Trophoblast cell (in vitro differentiated cells and primary cell): ENCODE data around the gene WWTR1.

ENCODE experiments used
- DNase-seq, 2 donors: peaks; one replicate each; pipeline ENCODE4 v3.0.0-alpha.2; 2016
- H2AFZ ChIP-seq: 2 replicates; pipeline ENCODE4 v1.6.1; 2013; ENCODE audit warnings: low read length, moderate library complexity, mild to moderate bottlenecking; ENCODE audit not compliant: insufficient read depth, poor library complexity
- H2AK5ac ChIP-seq: 2 replicates; pipeline ENCODE4 v1.6.1; 2013; ENCODE audit warnings: mild to moderate bottlenecking, low read length
- H2BK120ac ChIP-seq: 2 replicates; pipeline ENCODE4 v1.6.1; 2013; ENCODE audit warnings: low read length, mild to moderate bottlenecking, moderate library complexity; ENCODE audit not compliant: insufficient read depth, poor library complexity
- H2BK12ac ChIP-seq: 2 replicates; pipeline ENCODE4 v1.6.1; 2013; ENCODE audit warnings: mild to moderate bottlenecking, low read length, moderate library complexity
- H2BK5ac ChIP-seq: 2 replicates; pipeline ENCODE4 v1.6.1; 2013; ENCODE audit warnings: low read length, low read depth, moderate library complexity, mild to moderate bottlenecking; ENCODE audit not compliant: poor library complexity
- H3K14ac ChIP-seq: 2 replicates; pipeline ENCODE4 v1.6.1; 2013; ENCODE audit warnings: mild to moderate bottlenecking, low read length
- H3K18ac ChIP-seq: 2 replicates; pipeline ENCODE4 v1.6.1; 2013; ENCODE audit warnings: mild to moderate bottlenecking, low read length
- H3K23ac ChIP-seq: 2 replicates; pipeline ENCODE4 v1.6.1; 2013; ENCODE audit warnings: low read length
- H3K27ac ChIP-seq: 2 replicates; pipeline ENCODE4 v1.5.1; 2013; ENCODE audit warnings: low read depth, mild to moderate bottlenecking, inconsistent platforms, low read length, moderate library complexity
- H3K27me3 ChIP-seq: 2 replicates; pipeline ENCODE4 v1.6.1; 2013; ENCODE audit warnings: inconsistent platforms, mild to moderate bottlenecking, low read length, moderate library complexity; ENCODE audit not compliant: insufficient read depth
- H3K36me3 ChIP-seq, 2 experiments: 1 replicate in 1 of 2; 2 replicates in 1 of 2; pipeline ENCODE4 v1.6.1; 2013; ENCODE audit warnings: low read length in 2 of 2, mild to moderate bottlenecking in 2 of 2, moderate library complexity in 1 of 2; ENCODE audit not compliant: insufficient read depth in 2 of 2, control insufficient read depth in 1 of 2
- H3K4ac ChIP-seq: 2 replicates; pipeline ENCODE4 v1.6.1; 2013; ENCODE audit warnings: low read depth, mild to moderate bottlenecking, low read length, moderate library complexity
- H3K4me1 ChIP-seq, 2 experiments: 1 replicate in 1 of 2; 2 replicates in 1 of 2; pipeline ENCODE4 v1.6.1; 2013; ENCODE audit warnings: low read length in 2 of 2, mild to moderate bottlenecking in 2 of 2, moderate library complexity in 1 of 2; ENCODE audit not compliant: insufficient read depth in 2 of 2, control insufficient read depth in 1 of 2
- H3K4me2 ChIP-seq: 2 replicates; pipeline ENCODE4 v1.6.1; 2013; ENCODE audit warnings: inconsistent platforms, mild to moderate bottlenecking, low read length, moderate library complexity
- H3K4me3 ChIP-seq: 2 replicates; pipeline ENCODE4 v1.5.1; 2013; ENCODE audit warnings: mild to moderate bottlenecking, low read depth, low read length, inconsistent platforms
- H3K79me1 ChIP-seq: one replicate; pipeline ENCODE4 v1.6.1; 2013; ENCODE audit warnings: low read length
- H3K79me2 ChIP-seq: 2 replicates; pipeline ENCODE4 v1.6.1; 2013; ENCODE audit warnings: low read length, mild to moderate bottlenecking; ENCODE audit not compliant: control insufficient read depth, insufficient read depth, poor library complexity
- H3K9ac ChIP-seq: 2 replicates; pipeline ENCODE4 v1.6.1; 2013; ENCODE audit warnings: mild to moderate bottlenecking, low read length
- H3K9me3 ChIP-seq: 2 replicates; pipeline ENCODE4 v1.6.1; 2013; ENCODE audit warnings: low read depth, mild to moderate bottlenecking, control low read depth, inconsistent platforms, low read length; ENCODE audit not compliant: insufficient read depth
- H4K12ac ChIP-seq: 2 replicates; pipeline ENCODE4 v1.6.1; 2013; ENCODE audit warnings: low read depth, mild to moderate bottlenecking, low read length, moderate library complexity
- H4K8ac ChIP-seq: 2 replicates; pipeline ENCODE4 v1.6.1; 2013; ENCODE audit warnings: low read depth, mild to moderate bottlenecking, low read length, moderate library complexity
- H4K91ac ChIP-seq: one replicate; pipeline ENCODE4 v1.6.1; 2013; ENCODE audit warnings: low read depth, mild to moderate bottlenecking, low read length, moderate library complexity
- WGBS: extraction: QIAGEN DNeasy Blood & Tissue Kit; methylation state at CpG from one replicate; pipeline ENCODE4 v1.1.7; 2013; ENCODE audit warnings: missing lambda C conversion rate; ENCODE audit not compliant: insufficient read length, insufficient coverage; ENCODE audit errors: extremely low coverage; 5-methylcytosine and 5-hydroxymethylcytosine counted together

Gene WWTR1

DNA sequence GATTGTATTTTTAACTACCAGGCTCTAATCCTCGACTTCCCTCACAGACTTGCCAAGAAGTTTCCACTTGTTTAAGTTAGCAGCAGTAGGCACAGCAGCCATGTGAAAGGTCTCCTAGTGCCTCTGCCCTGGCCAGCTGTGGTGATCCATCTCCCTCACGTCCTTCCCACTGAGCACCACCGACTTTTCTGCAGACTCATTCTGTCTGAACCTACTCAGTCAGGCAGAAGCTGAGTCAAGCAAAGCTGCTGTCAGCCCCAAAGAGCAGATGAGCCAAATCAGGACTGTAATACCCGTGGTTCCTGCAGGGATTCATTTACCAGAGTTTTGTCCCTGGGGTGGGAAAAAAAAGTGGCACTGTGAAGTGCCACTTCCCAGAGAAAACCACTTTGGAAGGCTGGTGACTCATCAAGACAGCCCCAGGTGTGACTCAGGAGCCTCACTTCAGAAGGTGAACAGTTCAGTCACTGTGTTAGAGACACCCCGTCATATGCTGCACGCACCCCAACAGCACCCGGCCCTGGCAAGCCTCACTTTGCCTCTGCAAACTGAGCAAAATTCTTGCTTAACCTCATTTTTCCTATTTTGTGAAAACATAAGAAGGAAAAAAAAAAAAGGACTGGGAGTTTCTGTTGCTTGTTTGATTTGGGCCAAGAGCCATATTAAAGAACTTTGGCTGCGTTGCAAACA lies 76.0 kb downstream of the WWTR1 start:
- WGBS: no CpG with 5 or more reads among the region's 8 CpGs
- Histone ChIP-seq H3K79me1 (peaks cover 9% of the 10 kb centered on the region), H3K36me3 (peaks cover 2% of the 10 kb centered on the region in 2 experiments), H2AK5ac (no peak overlapping the region), H3K23ac (no peak overlapping the region), H3K18ac (no peak overlapping the region), H3K27ac (peak overlapping the region; percentile 21), H3K4ac (no peak overlapping the region), H2BK120ac (no peak overlapping the region), H3K9me3 (no peaks in the 10 kb centered on the region), H4K8ac (no peak overlapping the region), H2BK5ac (no peak overlapping the region), H2BK12ac (no peak overlapping the region), H3K14ac (no peak overlapping the region), H3K27me3 (no peaks in the 10 kb centered on the region), H4K12ac (no peak overlapping the region), H3K4me2 (no peak overlapping the region), H2AFZ (no peak overlapping the region), H3K9ac (no peak overlapping the region), H4K91ac (no peak overlapping the region), H3K79me2 (no peaks in the 10 kb centered on the region), H3K4me1 (peaks cover 20 to 29% of the 10 kb centered on the region in 2 experiments), H3K4me3 (no peak overlapping the region)
- DNase-seq: peak in 1 of 2 donors; percentile 44

DNA sequence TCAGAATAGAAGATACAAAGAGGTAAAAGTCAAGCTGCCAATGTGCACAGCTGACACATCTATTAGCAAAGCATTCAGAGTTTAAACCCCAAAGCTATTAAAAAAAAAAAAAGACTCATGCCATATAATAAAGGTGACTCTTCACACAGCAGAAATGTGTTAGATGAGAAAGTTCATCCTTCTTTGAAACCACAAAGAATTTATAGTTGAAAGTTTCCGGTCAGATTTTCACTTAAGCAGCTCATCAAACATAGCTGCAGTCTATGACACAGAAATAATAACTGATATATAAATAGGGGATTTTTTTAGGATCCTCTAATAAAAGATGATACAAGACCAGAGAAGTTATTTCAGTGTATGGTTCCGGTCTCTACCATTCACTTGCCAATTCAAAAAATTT lies 76.6 kb downstream of the WWTR1 start:
- Histone ChIP-seq H3K79me1 (peaks cover 9% of the 10 kb centered on the region), H4K91ac (no peak overlapping the region), H3K9me3 (no peaks in the 10 kb centered on the region), H3K4ac (no peak overlapping the region), H3K27ac (no peak overlapping the region), H2AK5ac (no peak overlapping the region), H3K4me1 (peaks cover 20 to 29% of the 10 kb centered on the region in 2 experiments), H3K4me2 (no peak overlapping the region), H4K12ac (no peak overlapping the region), H3K4me3 (no peak overlapping the region), H4K8ac (no peak overlapping the region), H2BK5ac (no peak overlapping the region), H3K79me2 (no peaks in the 10 kb centered on the region), H3K23ac (no peak overlapping the region), H3K36me3 (peaks cover 2% of the 10 kb centered on the region in 2 experiments), H2BK120ac (no peak overlapping the region), H2AFZ (no peak overlapping the region), H2BK12ac (no peak overlapping the region), H3K18ac (no peak overlapping the region), H3K27me3 (no peaks in the 10 kb centered on the region), H3K9ac (no peak overlapping the region), H3K14ac (no peak overlapping the region)
- DNase-seq: no peak
- no CpG with 5 or more reads among the region's 2 CpGs for WGBS

DNA sequence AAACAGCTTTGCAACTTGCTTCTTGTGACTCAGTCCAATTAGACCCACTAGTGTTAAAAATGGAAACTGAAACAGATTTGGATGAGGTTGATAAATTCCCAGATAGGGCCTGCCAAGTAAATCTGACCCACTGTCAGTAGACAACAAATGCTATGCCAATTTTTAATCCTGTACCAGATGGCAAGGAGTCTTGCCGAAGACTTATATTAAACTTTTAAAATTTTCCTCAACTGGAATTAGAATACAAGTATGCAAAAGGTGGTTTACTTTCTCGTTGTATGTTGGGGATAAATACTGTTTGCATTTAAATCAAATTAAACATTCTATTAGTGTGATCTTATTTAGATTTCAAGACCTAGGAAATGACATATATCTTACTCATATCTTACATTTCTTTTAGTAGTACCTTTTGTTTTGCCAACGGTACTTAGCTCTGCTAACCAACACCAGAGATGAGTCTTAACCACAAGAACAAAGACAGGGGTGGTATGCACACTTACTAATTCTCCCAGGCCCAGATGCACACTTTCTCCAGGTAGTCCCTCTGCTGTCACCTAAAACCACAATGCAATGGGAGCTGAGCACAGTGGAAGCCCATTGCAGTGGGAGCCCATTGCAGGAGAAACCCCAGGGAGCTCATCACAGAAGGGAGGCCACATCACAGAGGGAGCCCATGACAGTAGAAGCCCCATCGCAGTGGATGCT lies 77.8 kb downstream of the WWTR1 start:
- no peak overlapping the region for H3K27ac ChIP-seq

DNA sequence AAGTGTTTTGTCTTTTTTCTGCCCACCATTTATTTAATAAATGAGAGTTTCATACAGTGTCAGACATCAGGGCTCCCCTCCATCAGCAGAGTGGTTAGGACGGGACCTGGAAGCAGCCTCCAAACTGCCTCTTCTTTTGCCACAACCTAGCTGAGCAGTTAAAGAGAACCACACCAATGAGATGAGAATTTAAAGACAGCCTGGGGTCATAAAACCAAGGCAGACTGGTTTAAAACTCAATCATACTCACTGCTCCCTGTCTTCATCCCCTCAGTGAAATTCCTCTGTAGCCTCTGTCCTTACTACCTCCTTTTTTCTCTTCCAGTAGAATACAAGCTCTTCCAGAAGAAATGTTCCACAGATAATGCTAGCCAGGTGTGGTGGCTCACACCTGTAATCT lies 78.7 kb downstream of the WWTR1 start:
- Histone ChIP-seq H3K36me3 (peaks cover 2% of the 10 kb centered on the region in 2 experiments), H3K79me1 (peaks cover 15% of the 10 kb centered on the region), H3K27ac (peak overlapping the region; percentile 57), H3K23ac (no peak overlapping the region), H2BK5ac (no peak overlapping the region), H2BK12ac (no peak overlapping the region), H2BK120ac (no peak overlapping the region), H3K18ac (no peak overlapping the region), H3K27me3 (no peaks in the 10 kb centered on the region), H3K14ac (no peak overlapping the region), H3K9ac (no peak overlapping the region), H3K4me2 (no peak overlapping the region), H4K91ac (no peak overlapping the region), H4K12ac (no peak overlapping the region), H2AK5ac (no peak overlapping the region), H2AFZ (no peak overlapping the region), H3K4me1 (peaks cover 30 to 36% of the 10 kb centered on the region in 2 experiments), H3K79me2 (peaks cover 3% of the 10 kb centered on the region), H3K4ac (peak overlapping the region; percentile 33), H3K9me3 (no peaks in the 10 kb centered on the region), H3K4me3 (no peak overlapping the region), H4K8ac (no peak overlapping the region)
- DNase-seq: peak in 1 of 2 donors; percentile 48
- no CpG with 5 or more reads among the region's 1 CpG for WGBS

More for the DNA sequence above, 77.8 kb downstream of the WWTR1 start:
- Histone ChIP-seq H4K91ac (no peak overlapping the region), H3K4me1 (peaks cover 30 to 36% of the 10 kb centered on the region in 2 experiments), H3K4me3 (no peak overlapping the region), H4K12ac (no peak overlapping the region), H4K8ac (no peak overlapping the region), H2BK120ac (no peak overlapping the region), H3K4ac (peak overlapping the region; percentile 40), H2AFZ (no peak overlapping the region), H3K27me3 (no peaks in the 10 kb centered on the region), H3K23ac (no peak overlapping the region), H3K79me1 (peaks cover 15% of the 10 kb centered on the region), H2AK5ac (no peak overlapping the region), H2BK5ac (no peak overlapping the region), H3K79me2 (peaks cover 3% of the 10 kb centered on the region), H3K36me3 (peaks cover 2% of the 10 kb centered on the region in 2 experiments), H3K9ac (no peak overlapping the region), H3K18ac (no peak overlapping the region), H2BK12ac (no peak overlapping the region), H3K14ac (no peak overlapping the region), H3K4me2 (no peak overlapping the region), H3K9me3 (no peaks in the 10 kb centered on the region)
- no CpG with 5 or more reads among the region's 4 CpGs for WGBS
- DNase-seq: no peak
